Measurements from ENCODE around the gene EFNB2. TPM values are rescaled to one million over a fixed set of nuclear protein-coding genes. Genes with fewer than 3 reads are reported as not detected.

EFNB2 gene
- total and polyA plus RNA-seq, 2 of the 8 experiments (the other 6 are each of a cell fraction or from before 2014, with no cell fraction given) = 8.2 to 12.0 TPM

- H2BK15ac ChIP-seq (ENCODE audit: low read length) = no peak overlapping the region
- POLR2A ChIA-PET (ENCODE audit: partially characterized antibody) = no interaction called here
- CTCF ChIA-PET (ENCODE audit: partially characterized antibody) = interaction anchor here (1.0 kb wide), 1 partner anchor 34 kb away, joined by 4 read pairs; no protein-coding TSS in a partner anchor
These were observed 40.4 kb upstream of the EFNB2 start for GRCh38 chr13:106575896-106576295.

More at GRCh38 chr13:106575896-106576295, 40.4 kb upstream of the EFNB2 start:
- Histone ChIP-seq H3K9me3 (ENCODE audit: insufficient read depth in 2 of 2, low read depth in 1 of 2, low read length in 1 of 2) (no peaks in the 10 kb centered on the region), H3K14ac (ENCODE audit: insufficient read length) (no peak overlapping the region), H3K23ac (ENCODE audit: insufficient read length) (no peak overlapping the region), H3K79me2 (ENCODE audit: control insufficient read depth in 1 of 2, insufficient read depth in 2 of 2, low read length in 2 of 2) (no peaks in the 10 kb centered on the region), H4K8ac (ENCODE audit: extremely low read depth, insufficient read depth, low read length) (no peak overlapping the region), H3K27ac (ENCODE audit: low read depth, low read length) (no peak overlapping the region), H3K56ac (replicated peaks; ENCODE audit: insufficient read length, low read depth, low read length) (no peak overlapping the region), H3K4ac (replicated peaks; ENCODE audit: insufficient read length, low read depth, low read length) (no peak overlapping the region), H2AFZ (ENCODE audit: low read length) (no peak overlapping the region), H3K18ac (ENCODE audit: extremely low read depth, low read length) (no peak overlapping the region), H3K4me2 (ENCODE audit: insufficient read depth in 1 of 2, low read depth in 2 of 2, low read length in 2 of 2) (no peak overlapping the region), H2AK5ac (ENCODE audit: low read depth, low read length) (no peak overlapping the region), H3K36me3 (ENCODE audit: control insufficient read depth in 2 of 4, insufficient read depth in 4 of 4, low read length in 3 of 4) (no peaks in the 10 kb centered on the region), H3K4me3 (ENCODE audit: extremely low read depth in 1 of 4, insufficient read depth in 2 of 4, low read depth in 3 of 4, low read length in 4 of 4) (no peak overlapping the region), H3K9ac (replicated peaks in 1 of 4; ENCODE audit: extremely low read depth in 1 of 4, low read depth in 3 of 4, low read length in 3 of 4) (no peak overlapping the region), H2BK20ac (ENCODE audit: low read length) (no peak overlapping the region), H3K79me1 (ENCODE audit: low read depth, low read length) (no peaks in the 10 kb centered on the region), H2BK5ac (ENCODE audit: low read depth, low read length) (no peak overlapping the region), H3K23me2 (ENCODE audit: low read depth, low read length) (no peaks in the 10 kb centered on the region), H3K4me1 (replicated peaks in 1 of 4; ENCODE audit: control insufficient read depth in 3 of 4, insufficient read depth in 4 of 4, low read length in 3 of 4) (peaks cover 0 to 4% (median 0%) of the 10 kb centered on the region in 4 experiments; a peak in 2 of 7 replicates), H4K20me1 (replicated peaks in 1 of 2; ENCODE audit: control insufficient read depth in 1 of 2, insufficient read depth in 2 of 2, low read length in 2 of 2) (no peaks in the 10 kb centered on the region), H4K91ac (replicated peaks; ENCODE audit: insufficient read length, low read length) (no peak overlapping the region), H4K5ac (ENCODE audit: insufficient read length, low read depth, low read length) (no peak overlapping the region), H2BK12ac (ENCODE audit: low read depth, low read length) (no peak overlapping the region), H2BK120ac (replicated peaks; ENCODE audit: low read depth, low read length) (no peak overlapping the region), H3K27me3 (replicated peaks in 1 of 4; ENCODE audit: control insufficient read depth in 3 of 4, extremely low read depth in 1 of 4, insufficient read depth in 3 of 4, low read length in 3 of 4) (no peaks in the 10 kb centered on the region)
- DNase-seq (ENCODE audit: low read depth in 1 of 2, low spot score in 2 of 2) (no peak), FAIRE-seq (no peak)
- TF ChIP-seq CTCF (IDR thresholded peaks at IDR 0.05; ENCODE audit: control extremely low read depth in 1 of 3, insufficient read depth in 1 of 3, low read depth in 1 of 3, low read length in 3 of 3) (no peak), RFX5 (IDR thresholded peaks at IDR 0.05; ENCODE audit: borderline replicate concordance, low read depth, low read length) (no peak), POLR2AphosphoS5 (IDR thresholded peaks at IDR 0.05; ENCODE audit: low read depth, low read length) (no peak), CREB1 (IDR thresholded peaks at IDR 0.05) (no peak), EGR1 (IDR thresholded peaks at IDR 0.05; ENCODE audit: borderline replicate concordance, low read depth, low read length) (no peak), SIRT6 (IDR thresholded peaks at IDR 0.05; ENCODE audit: low read length) (no peak), SP1 (IDR thresholded peaks at IDR 0.05; ENCODE audit: low read depth, low read length) (no peak), ASH2L (IDR thresholded peaks at IDR 0.05; ENCODE audit: low read length) (no peak), TAF7 (optimal IDR thresholded peaks at IDR 0.05; ENCODE audit: borderline replicate concordance, low read depth, low read length) (no peak), POLR2A (IDR thresholded peaks at IDR 0.05; ENCODE audit: control extremely low read depth in 1 of 2, low read depth in 2 of 2, low read length in 2 of 2) (no peak)

Data from H1 (cell line).